ENCODE measurements around the gene TBX5.

TBX5 gene

GRCh38 chr12:114408471-114408885, 2.5 kb upstream of the TBX5 start:
- no peak for DNase-seq (ENCODE audit: low read depth)
- peak overlapping the region; percentile 51 for H3K4me3 ChIP-seq (ENCODE audit: low read depth, low read length)

DNA sequence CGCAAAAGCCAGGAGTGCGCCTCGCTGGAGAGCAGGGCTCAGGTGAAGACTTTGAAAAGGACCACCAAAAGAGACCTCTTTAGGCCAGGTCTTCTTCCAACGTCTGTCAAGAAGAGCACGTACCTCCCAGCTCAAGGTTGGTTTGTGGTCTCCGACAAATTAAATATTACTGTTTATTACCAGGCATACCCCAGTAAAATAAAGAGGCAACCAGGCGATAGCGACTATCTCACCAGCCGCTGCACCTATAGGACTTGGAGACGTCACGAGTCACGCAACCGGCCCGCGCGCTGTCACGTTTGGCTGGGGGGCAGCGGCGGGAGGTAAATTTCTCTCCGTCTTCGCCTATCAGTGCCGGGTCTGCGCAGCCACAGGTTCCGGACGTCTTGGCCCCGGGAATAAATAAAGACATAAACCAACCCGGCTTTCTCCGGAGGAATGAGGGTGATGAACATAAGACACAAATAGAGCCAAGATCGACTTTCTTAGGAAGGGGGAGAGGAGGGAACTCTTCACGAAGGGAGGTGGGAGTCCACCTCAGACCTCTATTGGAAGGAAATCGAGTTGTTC, 2.0 kb upstream of the TBX5 start:
- H3K4me3 ChIP-seq (ENCODE audit: low read depth, low read length): peak overlapping the region; percentile 51
- DNase-seq (ENCODE audit: low read depth): no peak

DNA sequence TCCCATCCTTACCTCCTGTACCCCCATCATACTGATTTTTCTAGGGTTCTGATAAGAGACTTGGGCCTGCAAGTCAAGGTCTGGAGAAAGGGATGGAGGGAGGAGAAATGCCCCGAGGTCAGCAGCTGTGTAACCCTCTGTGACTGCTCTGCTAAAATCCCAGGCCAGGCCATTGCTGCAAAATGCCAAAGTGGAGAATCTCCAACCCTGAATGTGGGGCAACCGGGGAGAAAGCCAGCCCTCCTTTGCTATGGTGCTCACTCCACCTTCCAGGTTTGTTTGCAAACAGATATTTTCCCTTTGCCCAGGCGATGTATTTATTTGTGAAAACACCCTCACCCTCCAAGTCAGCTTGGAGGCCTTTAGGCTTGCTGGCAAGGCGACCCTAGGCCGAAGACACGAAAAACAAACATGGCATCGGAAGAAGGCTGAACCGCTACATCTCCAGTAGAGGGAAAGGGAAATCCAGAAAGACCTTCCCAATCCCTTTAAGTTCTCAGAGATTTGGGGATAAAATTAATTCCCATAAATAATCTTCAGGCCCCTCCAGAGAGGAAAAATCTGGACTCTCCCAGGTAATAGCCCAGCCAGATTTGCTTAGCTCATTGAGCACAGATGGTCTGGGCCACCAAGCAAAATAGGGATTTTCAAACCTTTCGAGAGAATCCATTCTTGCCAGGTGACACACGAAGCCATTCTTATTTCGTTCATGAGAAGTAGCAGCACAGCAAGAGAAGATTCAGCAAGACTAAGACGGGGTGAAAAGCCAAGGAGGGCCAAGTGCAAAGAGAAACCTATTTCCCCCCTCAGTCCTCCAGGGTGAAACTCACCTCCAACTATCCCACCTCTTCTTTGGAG, 1.3 kb upstream of the TBX5 start:
- H3K4me3 ChIP-seq (ENCODE audit: low read depth, low read length): peak overlapping the region; percentile 51
- DNase-seq (ENCODE audit: low read depth): no peak

- DNase-seq (ENCODE audit: low read depth): no peak
- peak overlapping the region; percentile 51 for H3K4me3 ChIP-seq (ENCODE audit: low read depth, low read length)
These were observed 506 bp upstream of the TBX5 start for GRCh38 chr12:114406316-114406983.

DNA sequence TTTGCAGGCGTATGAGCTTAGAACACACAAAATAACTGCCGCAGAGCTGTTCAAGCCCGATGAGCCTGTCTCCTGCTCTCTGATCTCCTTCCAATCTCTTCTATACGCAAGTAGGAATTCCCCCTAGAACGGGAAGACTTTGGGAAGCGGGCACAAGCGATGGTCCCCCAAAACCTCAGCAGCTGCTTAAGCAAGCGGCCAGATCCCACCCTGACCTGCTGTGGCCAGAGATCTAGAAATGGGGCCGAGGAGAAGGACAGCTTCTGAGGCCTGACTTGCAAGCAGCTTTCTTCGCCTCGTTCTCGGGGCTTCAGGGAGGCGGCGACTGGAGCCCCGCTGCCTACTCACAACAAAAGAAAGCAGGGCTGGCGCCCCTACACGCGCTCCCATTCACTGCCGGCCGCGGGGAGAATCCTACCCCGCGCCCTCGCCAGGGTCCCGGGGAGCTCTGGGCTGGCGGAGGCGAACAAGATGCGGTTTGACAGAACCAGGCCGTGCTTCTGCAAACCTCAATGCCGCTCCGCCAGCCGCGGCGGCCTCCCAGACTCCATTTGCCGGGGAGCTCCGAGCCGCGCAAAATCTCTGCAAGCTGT, 922 bp downstream of the TBX5 start:
- no peak for DNase-seq (ENCODE audit: low read depth)
- peak overlapping the region; percentile 51 for H3K4me3 ChIP-seq (ENCODE audit: low read depth, low read length)

DNA sequence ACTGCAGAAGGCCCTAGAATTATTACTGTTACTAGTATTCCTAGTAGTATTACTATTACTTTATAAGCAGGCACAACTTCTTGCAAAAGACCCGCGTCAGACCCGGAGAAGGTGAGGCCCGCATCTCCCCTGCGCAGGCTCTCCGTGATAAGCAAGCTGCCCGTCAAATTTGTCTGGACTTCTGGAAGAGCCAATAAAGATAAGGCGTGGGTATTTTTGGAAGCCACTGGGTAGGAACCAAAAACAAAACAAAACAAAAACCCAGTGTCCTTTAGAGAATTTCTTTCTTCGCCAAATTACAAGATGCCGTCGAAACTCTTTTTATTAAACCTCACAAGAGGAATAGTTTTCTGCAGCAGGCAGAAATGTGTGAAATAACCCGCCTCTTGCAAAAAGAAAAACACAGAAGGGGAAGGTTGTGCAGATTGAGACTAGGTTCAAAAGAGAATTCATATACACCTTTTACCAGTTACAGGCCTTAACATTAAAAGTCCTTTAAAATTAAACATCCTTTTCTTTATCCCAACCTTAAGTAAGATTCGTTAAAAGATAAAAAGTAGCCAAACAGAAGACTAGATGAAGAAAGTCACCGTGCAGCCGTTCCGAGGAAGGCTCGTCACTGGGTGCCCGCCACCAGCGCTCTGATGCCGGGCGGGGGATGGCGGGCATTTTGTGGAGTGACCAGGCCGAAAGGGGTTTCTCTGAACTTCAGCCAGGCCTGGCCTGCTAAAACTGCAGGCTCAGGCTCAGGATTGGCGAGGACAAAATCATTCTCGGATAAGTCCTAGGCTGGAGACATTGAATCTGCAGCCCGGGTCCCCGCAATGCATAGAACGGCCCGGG, 1.6 kb downstream of the TBX5 start:
- no peak for DNase-seq (ENCODE audit: low read depth)

GRCh38 chr12:114403690-114404066, 2.3 kb downstream of the TBX5 start:
- H3K4me3 ChIP-seq (ENCODE audit: low read depth, low read length): peak overlapping the region; percentile 51
- no peak for DNase-seq (ENCODE audit: low read depth)

More for the DNA sequence above, 1.6 kb downstream of the TBX5 start:
- peak overlapping the region; percentile 51 for H3K4me3 ChIP-seq (ENCODE audit: low read depth, low read length)

- no peak for DNase-seq (ENCODE audit: low read depth)
- H3K4me3 ChIP-seq (ENCODE audit: low read depth, low read length): peak overlapping the region; percentile 51
These were observed 2.8 kb downstream of the TBX5 start for GRCh38 chr12:114403011-114403689.

GRCh38 chr12:114402084-114402717, 3.7 kb downstream of the TBX5 start:
- DNase-seq (ENCODE audit: low read depth): no peak
- no peak overlapping the region for H3K4me3 ChIP-seq (ENCODE audit: low read depth, low read length)

- DNase-seq (ENCODE audit: low read depth): no peak
- no peak overlapping the region for H3K4me3 ChIP-seq (ENCODE audit: low read depth, low read length)
These were observed 4.4 kb downstream of the TBX5 start for GRCh38 chr12:114401328-114402083.

- DNase-seq (ENCODE audit: low read depth): peak; percentile 53
These were observed 5.0 kb downstream of the TBX5 start for GRCh38 chr12:114400925-114401324.

DNA sequence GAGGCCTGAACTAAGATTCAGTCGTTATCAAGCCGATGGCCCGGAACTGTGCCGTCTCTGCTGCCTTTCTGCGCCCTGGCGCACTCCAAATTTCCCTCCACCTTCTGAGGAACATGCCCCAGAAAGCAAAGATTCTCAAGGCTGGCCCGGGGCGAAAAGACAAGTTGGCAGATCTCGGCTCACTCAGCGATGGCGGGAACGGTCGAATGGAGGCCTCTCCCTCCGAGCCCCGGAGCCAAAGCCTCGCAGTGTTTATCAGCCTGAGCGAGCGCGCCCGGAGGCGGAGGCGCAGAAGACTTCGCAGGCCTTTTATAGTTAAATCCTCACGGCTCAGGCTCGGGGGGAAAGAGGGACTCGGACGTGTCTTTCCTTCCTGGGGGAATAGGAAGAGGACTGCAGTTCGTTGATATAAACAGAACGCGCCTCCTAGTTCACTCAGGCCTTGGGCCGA, 5.6 kb downstream of the TBX5 start:
- H3K4me3 ChIP-seq (ENCODE audit: low read depth, low read length): no peak overlapping the region
- no peak for DNase-seq (ENCODE audit: low read depth)

More at GRCh38 chr12:114400925-114401324, 5.0 kb downstream of the TBX5 start:
- H3K4me3 ChIP-seq (ENCODE audit: low read depth, low read length): no peak overlapping the region

DNA sequence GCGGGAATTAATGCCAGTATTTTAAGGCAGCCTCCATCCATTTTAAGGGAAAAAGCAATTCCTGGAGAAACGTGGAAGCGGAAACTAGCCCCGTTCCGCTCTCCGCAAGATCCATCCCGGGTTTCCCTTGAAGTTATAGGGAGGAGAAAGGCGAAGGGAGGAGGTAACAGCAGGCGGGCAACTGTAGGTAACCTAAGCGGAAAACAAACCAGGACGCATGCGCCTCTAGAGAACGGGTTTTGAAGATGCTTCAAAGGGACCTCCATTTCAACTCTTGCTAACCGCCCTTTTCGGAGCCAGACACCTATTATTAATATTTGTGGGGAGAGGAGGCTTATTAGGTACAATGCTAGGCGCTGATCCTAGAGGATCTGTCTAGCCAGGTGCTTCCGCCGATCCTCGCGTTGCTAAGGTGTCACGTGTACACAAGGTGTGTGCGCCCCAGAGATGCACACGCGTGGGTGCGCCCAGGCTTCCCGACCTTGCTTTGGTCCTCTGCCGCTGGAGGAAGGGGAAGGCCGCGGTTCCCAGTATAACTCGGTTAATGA, 6.2 kb downstream of the TBX5 start:
- H3K4me3 ChIP-seq (ENCODE audit: low read depth, low read length): no peak overlapping the region
- no peak for DNase-seq (ENCODE audit: low read depth)

DNA sequence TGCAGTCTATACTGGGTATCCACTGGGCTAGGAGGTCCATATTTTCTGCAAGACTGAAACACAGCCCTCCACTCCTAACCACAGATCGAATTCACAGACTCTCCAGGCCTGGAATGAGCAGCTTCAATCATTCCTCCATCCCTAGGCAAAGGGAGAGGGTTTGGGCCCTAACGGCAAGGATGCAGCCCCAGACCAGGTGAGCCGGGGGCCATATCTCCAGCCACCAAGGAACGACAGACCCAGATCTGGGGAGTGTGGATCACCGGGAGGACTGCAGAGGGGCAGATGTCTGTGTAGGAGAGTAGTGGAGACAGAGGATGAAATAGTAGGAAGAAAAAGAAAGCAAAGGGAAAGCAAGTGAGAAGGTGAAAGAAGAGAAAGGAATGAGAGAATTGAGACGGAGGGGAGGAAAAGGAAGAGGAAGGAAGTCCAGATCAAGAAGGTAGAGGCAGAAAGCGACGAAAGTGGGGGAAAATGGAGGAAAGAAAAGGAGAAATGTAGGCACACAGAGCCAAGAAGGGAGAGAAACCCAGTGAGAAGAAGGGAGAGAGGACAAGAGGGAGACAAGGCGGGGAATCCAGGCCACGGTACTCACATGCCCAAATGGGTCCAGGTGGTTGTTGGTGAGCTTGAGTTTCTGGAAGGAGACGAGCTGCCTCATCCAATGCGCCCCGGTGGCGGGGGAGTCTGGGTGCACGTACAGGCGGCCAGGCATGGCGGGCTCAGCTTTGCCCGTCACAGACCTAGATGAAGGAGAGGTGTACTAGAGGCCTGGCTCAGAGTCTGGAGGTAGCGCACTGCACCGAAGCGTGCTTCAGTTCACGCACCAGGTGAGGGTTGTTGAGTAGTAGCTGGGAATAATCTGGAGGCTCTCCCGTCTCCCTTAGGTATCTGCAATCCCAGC, 7.7 kb downstream of the TBX5 start:
- no peak for DNase-seq (ENCODE audit: low read depth)
- H3K4me3 ChIP-seq (ENCODE audit: low read depth, low read length): no peak overlapping the region

DNA sequence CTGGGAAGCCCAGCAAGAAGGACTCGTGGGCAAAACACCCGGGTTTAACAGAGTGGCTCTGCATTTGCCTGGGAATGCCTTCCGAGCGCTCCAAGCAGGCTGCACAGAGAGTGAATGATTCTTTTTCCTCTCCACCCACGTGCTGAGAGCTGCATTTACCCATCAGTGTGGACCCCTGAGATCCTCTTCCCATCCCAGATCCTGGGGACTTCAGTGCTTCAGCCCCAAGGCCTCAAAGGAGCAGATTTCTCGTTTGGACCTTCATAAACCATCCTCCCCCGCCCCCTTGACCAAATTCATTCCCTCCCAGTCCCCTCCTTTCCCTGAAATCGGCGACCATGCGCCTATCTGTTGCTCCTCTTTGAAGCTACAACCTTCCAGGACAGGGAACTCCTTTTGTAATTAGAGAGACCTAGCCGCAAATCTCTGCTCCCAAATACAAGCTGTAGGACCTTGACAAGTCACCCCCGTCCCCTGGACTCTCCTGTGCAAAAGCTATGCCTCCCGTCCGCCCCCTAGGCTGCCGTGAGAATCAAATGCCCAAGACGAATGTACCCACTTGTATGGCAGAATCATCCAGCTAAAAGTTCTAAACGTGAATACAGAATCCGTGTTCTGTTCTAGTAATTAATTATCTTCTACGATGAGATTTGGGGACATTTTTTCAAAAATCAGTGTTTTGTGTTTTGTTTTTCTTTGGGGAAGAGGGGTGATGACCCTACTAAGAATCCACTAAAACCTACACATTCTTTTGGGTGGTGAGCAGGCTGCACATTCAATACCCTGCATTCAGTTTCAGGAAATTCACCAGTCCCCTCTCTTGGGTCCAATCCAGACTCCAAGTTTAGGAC, 8.8 kb downstream of the TBX5 start:
- H3K4me3 ChIP-seq (ENCODE audit: low read depth, low read length): no peak overlapping the region
- no peak for DNase-seq (ENCODE audit: low read depth)

Data from skeletal muscle cell (primary cell).